Brain microvascular endothelial cell (primary cell): ENCODE measurements around the gene PDE4D.

Source experiments
- DNase-seq: peaks from one replicate; pipeline ENCODE4 v3.0.0-alpha.2; 2020
- H3K27ac ChIP-seq: fragments of 250-450 bp; sonication (Bioruptor Pico); 2 replicates; pipeline ENCODE4 v1.5.1; 2020; ENCODE audit warnings: mild to moderate bottlenecking, moderate library complexity
- H3K27me3 ChIP-seq: fragments of 250-450 bp; sonication (Bioruptor Pico); replicated peaks from 2 replicates; pipeline ENCODE4 v1.5.1; 2020; ENCODE audit warnings: mild to moderate bottlenecking
- H3K36me3 ChIP-seq: fragments of 250-450 bp; sonication (Bioruptor Pico); replicated peaks from 2 replicates; pipeline ENCODE4 v1.5.1; 2020; ENCODE audit warnings: mild to moderate bottlenecking
- H3K4me3 ChIP-seq: 2 replicates; pipeline ENCODE4 v1.5.1; 2011; ENCODE audit warnings: low read depth, mild to moderate bottlenecking, control low read depth, low read length, moderate library complexity
- in situ Hi-C: cut with HindIII; loops from 2 replicates; pipeline ENCODE4 v1.10.0; 2017; ENCODE audit warnings: low sequenced_read_pairs, low pct_ligation_motif_present
- TF ChIP-seq, protein P1 (sequence below): IDR thresholded peaks from 2 replicates; pipeline ENCODE4 v1.5.1; 2011; ENCODE audit warnings: low read depth, mild to moderate bottlenecking, moderate library complexity, low read length, control low read depth, inconsistent platforms; ENCODE audit errors: missing control alignments

Gene PDE4D

DNA sequence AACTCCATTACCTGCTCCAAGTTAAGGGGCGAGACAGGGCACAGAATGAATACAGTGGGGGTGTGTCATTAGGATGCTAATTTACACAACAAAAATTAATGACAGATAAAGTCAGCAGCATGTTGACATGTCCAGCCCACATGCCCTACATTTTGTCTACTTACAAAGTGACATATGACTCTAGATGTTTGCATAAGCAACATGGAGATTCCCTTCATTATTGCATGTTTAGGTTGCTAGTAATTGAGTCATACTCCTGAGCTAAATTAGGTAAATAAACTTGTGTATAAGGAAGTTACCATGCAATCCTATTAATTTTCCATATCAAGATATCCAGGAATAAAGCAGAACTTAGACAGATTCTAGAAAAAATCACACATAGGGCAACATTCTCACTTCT is 232.2 kb downstream of the PDE4D start:
- Histone ChIP-seq H3K4me3 (no peak overlapping the region), H3K36me3 (no peaks in the 10 kb centered on the region), H3K27ac (no peak overlapping the region), H3K27me3 (no peaks in the 10 kb centered on the region)
- in situ Hi-C loops, result no loop called here
- TF ChIP-seq, protein P1, sequence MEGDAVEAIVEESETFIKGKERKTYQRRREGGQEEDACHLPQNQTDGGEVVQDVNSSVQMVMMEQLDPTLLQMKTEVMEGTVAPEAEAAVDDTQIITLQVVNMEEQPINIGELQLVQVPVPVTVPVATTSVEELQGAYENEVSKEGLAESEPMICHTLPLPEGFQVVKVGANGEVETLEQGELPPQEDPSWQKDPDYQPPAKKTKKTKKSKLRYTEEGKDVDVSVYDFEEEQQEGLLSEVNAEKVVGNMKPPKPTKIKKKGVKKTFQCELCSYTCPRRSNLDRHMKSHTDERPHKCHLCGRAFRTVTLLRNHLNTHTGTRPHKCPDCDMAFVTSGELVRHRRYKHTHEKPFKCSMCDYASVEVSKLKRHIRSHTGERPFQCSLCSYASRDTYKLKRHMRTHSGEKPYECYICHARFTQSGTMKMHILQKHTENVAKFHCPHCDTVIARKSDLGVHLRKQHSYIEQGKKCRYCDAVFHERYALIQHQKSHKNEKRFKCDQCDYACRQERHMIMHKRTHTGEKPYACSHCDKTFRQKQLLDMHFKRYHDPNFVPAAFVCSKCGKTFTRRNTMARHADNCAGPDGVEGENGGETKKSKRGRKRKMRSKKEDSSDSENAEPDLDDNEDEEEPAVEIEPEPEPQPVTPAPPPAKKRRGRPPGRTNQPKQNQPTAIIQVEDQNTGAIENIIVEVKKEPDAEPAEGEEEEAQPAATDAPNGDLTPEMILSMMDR, result no peak
- no peak for DNase-seq

DNA sequence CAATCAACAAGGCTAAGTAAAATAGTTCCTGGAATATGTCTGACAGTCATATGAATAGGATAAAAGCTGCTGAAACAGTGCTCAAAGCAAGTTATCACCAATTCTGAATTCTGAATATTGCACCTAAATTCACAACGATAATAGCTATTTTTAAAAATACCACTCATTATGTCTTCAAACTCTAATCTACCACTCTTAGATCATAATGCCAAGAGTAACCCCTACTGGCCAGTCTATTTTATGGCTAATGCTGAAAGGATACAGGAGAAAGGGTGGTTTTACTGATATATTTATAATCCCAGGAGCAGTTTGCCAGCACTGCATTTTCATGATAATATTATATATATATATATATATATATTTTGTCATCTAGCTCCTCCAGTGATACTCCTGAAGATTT is 232.8 kb downstream of the PDE4D start:
- peak; percentile 54 for DNase-seq

DNA sequence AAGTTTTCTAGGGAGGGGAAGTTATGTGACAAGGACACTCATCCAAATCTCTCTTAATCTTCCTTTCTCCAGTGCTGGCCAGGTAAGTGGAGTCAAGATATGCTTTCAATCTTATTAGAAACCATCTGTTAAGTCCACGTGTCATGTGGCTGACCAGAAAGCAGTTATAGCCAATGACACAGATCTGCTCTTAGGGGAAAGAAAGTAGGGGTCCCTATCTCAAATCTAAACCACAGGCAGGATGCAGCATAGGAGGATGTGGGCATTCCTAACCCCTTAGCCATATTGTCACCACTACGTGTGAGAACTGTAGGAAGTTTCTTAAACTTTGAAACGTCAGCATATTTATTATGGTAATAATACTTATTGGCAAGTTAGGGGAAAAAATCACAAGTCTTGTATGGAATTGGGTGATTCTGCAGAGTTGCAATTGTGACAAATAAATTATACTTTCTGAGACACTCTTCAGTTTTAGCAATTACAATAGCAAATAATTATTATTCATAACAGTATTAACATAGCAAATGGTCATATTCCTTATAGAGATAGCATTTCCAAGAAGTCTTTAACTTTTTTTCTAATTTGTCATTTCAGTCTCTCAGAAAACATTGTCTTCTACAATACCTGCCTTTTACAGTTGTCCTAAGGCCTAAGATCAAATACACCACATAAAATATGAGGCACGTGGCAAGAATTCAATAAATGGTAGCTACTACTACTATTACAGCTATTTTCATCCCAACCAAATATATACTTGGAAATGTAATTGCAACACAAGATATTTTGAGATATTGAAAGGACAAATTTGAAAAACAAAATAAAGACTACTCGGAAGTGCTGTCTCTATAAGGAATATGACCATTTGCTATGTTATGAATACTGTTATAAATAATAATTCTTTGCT is 236.9 kb downstream of the PDE4D start:
- Histone ChIP-seq H3K36me3 (no peaks in the 10 kb centered on the region), H3K27me3 (no peaks in the 10 kb centered on the region), H3K27ac (no peak overlapping the region), H3K4me3 (no peak overlapping the region)
- in situ Hi-C loops, result no loop called here
- TF ChIP-seq, protein P1, result no peak
- peak; percentile 66 for DNase-seq

More for the DNA sequence above, 232.8 kb downstream of the PDE4D start:
- Histone ChIP-seq H3K4me3 (no peak overlapping the region), H3K27me3 (no peaks in the 10 kb centered on the region), H3K27ac (no peak overlapping the region), H3K36me3 (no peaks in the 10 kb centered on the region)
- in situ Hi-C loops, result no loop called here
- TF ChIP-seq, protein P1, result peak; percentile 48

- Histone ChIP-seq H3K27me3 (no peaks in the 10 kb centered on the region), H3K4me3 (no peak overlapping the region), H3K36me3 (no peaks in the 10 kb centered on the region), H3K27ac (no peak overlapping the region)
- no peak for DNase-seq
- TF ChIP-seq, protein P1, result no peak
- in situ Hi-C loops, result no loop called here
These were observed 237.7 kb downstream of the PDE4D start for GRCh38 chr5:59655693-59656309.

DNA sequence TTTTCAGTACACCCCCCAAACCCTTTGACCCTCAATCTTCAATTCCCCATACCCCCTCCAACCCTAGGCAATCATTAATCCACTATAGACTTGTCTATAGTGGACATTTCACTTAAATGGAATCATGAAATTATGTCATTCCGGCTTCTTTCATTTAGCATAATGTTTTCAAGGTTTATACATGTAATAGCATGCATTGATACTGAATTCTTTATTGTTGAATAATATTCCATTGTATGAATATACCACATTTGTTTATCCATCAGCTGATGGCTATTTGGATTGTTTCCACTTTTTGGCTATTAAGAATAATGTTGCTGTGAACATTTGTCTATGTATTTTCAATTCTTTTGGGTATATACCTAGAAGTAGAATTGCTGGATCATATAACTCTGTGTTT is 238.8 kb downstream of the PDE4D start:
- no peak overlapping the region for H3K27ac ChIP-seq
- in situ Hi-C loops, result no loop called here
- TF ChIP-seq, protein P1, result no peak
- H3K36me3 ChIP-seq, result no peaks in the 10 kb centered on the region
- H3K27me3 ChIP-seq, result no peaks in the 10 kb centered on the region
- no peak for DNase-seq
- H3K4me3 ChIP-seq, result no peak overlapping the region
